BE2C (cell line): Measurements from ENCODE around the gene SMAGP.
"Not testable (repeated sequence)": the region's sequence is repeated elsewhere in the genome, so short reads cannot be mapped to it uniquely, and the experiment has no call there.

Experiments
- DNase-seq: peaks from one replicate; pipeline ENCODE4 v3.0.0-alpha.2; 2020
- H3K27me3 ChIP-seq: fragments of 250-450 bp; sonication (Bioruptor Pico); 2 replicates; pipeline ENCODE4 v1.5.1; 2020; ENCODE audit warnings: mild to moderate bottlenecking
- H3K36me3 ChIP-seq: fragments of 250-450 bp; sonication (Bioruptor Pico); 2 replicates; pipeline ENCODE4 v1.5.1; 2020; ENCODE audit warnings: mild to moderate bottlenecking
- H3K4me1 ChIP-seq: fragments of 250-450 bp; sonication (Bioruptor Pico); 2 replicates; pipeline ENCODE4 v1.5.1; 2020
- H3K4me3 ChIP-seq: 2 replicates; pipeline ENCODE4 v1.5.1; 2011; ENCODE audit warnings: low read depth, low read length
- H3K9me3 ChIP-seq: fragments of 250-450 bp; sonication (Bioruptor Pico); 2 replicates; pipeline ENCODE4 v1.5.1; 2020
- CTCF ChIP-seq: IDR thresholded peaks from 2 replicates; pipeline ENCODE4 v1.5.1; 2012; ENCODE audit warnings: mild to moderate bottlenecking, low read depth, low read length

The SMAGP gene

GRCh38 chr12:51264297-51264696 lies 5.9 kb downstream of the SMAGP start:
- no peak overlapping the region for H3K4me3 ChIP-seq
- no peaks in the 10 kb centered on the region for H3K9me3 ChIP-seq
- no peak for DNase-seq
- H3K36me3 ChIP-seq, result no peaks in the 10 kb centered on the region
- TF ChIP-seq CTCF, result no peak
- no peaks in the 10 kb centered on the region for H3K27me3 ChIP-seq
- H3K4me1 ChIP-seq, result no peaks in the 10 kb centered on the region

DNA sequence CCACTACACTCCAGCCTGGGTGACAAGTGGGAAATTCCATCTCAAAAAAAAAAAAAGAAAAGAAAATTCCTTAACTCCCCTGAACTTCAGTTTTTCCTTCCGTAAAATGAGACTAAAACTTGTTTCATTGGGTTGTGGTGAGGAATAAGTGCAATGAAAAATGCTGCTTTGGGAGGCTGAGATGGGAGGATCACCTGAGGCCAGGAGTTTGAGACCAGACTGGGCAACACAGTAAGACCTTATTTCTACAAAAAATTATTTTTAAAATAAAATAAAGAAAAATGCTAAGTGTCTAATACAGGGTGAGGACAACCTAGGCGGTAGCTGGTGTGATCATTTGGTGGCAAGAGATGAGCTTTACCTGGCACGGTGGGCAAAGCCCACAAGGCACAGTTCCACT lies 6.9 kb downstream of the SMAGP start:
- no peak for DNase-seq
- Histone ChIP-seq H3K4me1 (no peaks in the 10 kb centered on the region), H3K36me3 (no peaks in the 10 kb centered on the region), H3K9me3 (no peaks in the 10 kb centered on the region), H3K27me3 (no peaks in the 10 kb centered on the region), H3K4me3 (no peak overlapping the region)
- TF ChIP-seq CTCF, result no peak

GRCh38 chr12:51262758-51263177 lies 7.4 kb downstream of the SMAGP start:
- H3K4me1 ChIP-seq, result no peaks in the 10 kb centered on the region
- peak; percentile 45; the same call in 1 of the 2 replicates for TF ChIP-seq CTCF
- H3K36me3 ChIP-seq, result no peaks in the 10 kb centered on the region
- no peak overlapping the region for H3K4me3 ChIP-seq
- peak; percentile 52 for DNase-seq
- H3K9me3 ChIP-seq, result no peaks in the 10 kb centered on the region
- no peaks in the 10 kb centered on the region for H3K27me3 ChIP-seq

DNA sequence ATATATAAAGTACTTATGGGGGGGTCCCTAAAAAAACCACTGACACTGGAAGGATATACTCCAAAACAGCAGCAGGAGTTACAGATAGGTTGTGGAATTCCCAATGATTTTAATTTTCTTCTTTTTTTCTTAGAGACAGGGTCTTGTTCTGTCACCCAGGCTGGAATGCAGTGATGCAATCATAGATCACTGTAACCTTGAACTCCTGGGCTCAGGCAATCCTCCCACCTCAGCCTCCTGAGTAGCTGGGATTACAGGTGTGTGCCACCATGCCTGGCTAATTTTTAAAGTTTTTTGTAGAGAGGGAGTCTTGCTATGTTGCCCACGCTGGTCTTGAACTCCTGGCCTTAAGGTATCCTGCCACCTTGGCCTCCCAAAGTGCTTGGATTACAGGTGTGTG lies 10.6 kb downstream of the SMAGP start:
- not testable (repeated sequence) for H3K27me3 ChIP-seq, H3K9me3 ChIP-seq, H3K36me3 ChIP-seq, H3K4me3 ChIP-seq, DNase-seq, H3K4me1 ChIP-seq

GRCh38 chr12:51254536-51254935 lies 15.7 kb downstream of the SMAGP start:
- no peaks in the 10 kb centered on the region for H3K36me3 ChIP-seq
- no peaks in the 10 kb centered on the region for H3K4me1 ChIP-seq
- H3K9me3 ChIP-seq, result no peaks in the 10 kb centered on the region
- H3K27me3 ChIP-seq, result no peaks in the 10 kb centered on the region
- no peak overlapping the region for H3K4me3 ChIP-seq
- no peak for TF ChIP-seq CTCF
- DNase-seq, result no peak

DNA sequence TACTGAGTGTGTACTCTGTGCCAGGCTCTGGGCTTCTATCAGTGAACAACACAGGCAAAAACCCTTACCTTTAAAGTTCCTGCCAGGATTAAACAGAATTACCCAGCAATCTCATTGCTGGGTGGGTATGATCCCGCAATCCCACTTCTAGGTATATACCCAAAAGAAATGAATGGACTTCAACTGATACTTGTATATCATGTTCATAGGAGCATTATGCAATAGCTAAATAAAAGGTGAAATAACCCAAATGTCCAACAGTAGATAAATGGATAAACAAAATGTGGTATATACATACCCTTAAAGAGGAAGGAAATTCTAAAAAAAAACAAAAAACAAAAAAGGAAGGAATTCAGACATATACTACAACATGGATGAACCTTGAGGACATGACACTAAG lies 16.9 kb downstream of the SMAGP start:
- Histone ChIP-seq H3K27me3 (no peaks in the 10 kb centered on the region), H3K36me3 (no peaks in the 10 kb centered on the region), H3K4me3 (no peak overlapping the region), H3K4me1 (no peaks in the 10 kb centered on the region), H3K9me3 (no peaks in the 10 kb centered on the region)
- DNase-seq, result no peak
- TF ChIP-seq CTCF, result no peak
